HUDEP-2 (cell line): ENCODE results near the gene COL11A2.
A peak's percentile ranks its signal among the peaks of the same experiment; 100 is the strongest.

ENCODE experiments used
- DNase-seq, 76 experiments: peaks; one replicate each; lab custom pipeline; 2025; ENCODE audit not compliant: unreplicated experiment in 76 of 76; lab: John Stamatoyannopoulos, UW

COL11A2 gene

DNA sequence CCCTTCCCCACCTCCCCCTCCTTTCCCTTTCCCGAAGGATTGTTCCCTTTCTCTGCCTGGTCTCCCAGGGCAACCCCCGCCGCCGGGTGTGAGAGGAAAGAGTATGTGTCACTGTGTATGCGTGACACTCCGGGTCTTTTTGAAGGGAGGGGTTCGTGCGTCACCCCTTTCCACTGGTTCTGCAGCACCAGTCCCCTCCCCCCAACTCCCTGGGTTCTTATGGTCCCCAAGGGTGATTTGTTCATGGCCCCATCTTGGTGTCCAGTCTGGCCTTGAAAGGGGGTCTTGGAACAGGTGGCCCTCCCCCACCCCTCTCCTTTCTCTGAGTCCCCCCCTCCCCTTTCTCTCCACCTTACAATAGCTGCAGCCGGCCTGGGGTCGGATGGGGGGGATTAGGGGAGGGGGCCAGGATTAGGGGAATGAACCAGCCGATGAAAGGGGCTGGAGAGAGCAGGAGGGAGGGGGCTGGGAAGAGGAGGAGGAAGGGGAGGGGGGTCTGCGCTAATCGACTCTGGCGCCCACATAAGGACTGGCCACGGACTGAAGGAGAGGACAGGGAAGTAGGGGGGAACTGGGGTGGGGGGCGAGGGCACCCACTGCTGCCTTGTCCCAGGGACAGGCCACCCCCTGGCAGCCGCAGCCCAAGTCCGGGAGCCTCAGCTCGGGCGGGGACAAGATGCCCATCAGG is 14.7 kb upstream of the COL11A2 start:
- DNase-seq = no peak

DNA sequence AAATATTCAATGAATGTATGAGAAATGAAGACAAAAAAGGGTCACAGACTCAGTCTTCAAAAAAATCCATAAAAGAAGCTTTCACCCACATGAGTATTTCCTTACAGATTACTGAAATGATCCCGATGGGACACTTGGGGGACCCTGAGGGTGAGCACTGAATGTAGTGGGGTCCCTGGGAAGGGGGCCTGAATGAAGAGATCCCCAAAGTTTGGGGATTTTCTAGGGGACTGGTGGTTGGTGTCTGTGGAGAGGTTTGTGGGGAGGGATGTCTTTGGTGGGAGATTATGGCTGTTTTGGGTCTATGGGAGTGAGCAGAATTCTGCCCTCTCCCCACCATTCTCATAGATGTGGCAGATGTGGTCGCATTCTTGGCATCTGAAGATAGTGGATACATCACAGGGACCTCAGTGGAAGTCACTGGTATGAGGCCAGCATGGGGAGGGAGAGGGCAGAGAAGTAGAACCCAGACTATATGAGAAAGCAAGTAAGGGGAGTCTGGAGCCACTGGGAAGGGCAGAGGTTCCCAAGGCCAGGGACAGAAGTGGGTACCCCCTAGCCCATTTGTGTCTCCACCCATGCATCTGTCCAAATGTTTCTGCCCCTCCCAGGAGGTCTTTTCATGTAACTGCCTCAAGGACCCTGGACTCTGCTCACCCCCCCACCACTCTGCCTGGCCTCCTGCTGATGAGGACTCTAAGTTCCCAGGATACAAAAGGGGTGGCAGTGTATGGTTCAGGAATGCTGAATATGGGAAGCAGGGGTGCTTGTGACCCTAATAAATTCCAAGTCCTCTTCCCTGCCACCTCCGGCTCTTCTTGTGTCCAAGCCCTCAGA is 14.0 kb upstream of the COL11A2 start:
- DNase-seq = no peak

DNA sequence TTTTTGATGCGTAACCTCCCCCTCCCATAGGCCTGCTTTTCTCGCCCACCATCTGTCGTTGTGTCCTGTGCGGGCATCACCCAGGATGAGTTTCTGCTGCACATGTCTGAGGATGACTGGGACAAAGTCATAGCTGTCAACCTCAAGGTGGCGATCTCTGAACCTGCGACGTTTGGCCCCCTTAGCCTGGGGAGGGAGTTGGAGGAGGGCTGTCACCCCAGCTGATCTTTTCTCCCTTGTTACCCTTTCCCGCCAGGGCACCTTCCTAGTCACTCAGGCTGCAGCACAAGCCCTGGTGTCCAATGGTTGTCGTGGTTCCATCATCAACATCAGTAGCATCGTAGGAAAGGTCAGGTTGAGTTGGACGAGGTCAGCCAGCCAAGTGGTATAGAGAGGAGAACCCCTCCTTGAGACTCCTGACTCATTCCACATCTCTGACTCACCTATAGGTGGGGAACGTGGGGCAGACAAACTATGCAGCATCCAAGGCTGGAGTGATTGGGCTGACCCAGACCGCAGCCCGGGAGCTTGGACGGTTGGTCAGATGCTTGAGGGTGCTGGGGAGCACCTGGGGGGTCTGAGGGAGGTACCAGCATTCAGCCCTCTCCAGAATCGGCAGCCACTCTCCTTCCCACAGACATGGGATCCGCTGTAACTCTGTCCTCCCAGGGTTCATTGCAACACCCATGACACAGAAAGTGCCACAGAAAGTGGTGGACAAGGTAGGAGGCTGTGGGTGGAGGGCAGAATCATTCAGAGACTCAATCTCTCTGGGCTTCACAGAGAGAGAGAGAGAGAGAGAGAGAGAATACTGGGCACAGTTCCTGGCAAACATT is 13.1 kb upstream of the COL11A2 start:
- peak in 5 of 76 experiments; percentile 16 to 53 (median 44) for DNase-seq

DNA sequence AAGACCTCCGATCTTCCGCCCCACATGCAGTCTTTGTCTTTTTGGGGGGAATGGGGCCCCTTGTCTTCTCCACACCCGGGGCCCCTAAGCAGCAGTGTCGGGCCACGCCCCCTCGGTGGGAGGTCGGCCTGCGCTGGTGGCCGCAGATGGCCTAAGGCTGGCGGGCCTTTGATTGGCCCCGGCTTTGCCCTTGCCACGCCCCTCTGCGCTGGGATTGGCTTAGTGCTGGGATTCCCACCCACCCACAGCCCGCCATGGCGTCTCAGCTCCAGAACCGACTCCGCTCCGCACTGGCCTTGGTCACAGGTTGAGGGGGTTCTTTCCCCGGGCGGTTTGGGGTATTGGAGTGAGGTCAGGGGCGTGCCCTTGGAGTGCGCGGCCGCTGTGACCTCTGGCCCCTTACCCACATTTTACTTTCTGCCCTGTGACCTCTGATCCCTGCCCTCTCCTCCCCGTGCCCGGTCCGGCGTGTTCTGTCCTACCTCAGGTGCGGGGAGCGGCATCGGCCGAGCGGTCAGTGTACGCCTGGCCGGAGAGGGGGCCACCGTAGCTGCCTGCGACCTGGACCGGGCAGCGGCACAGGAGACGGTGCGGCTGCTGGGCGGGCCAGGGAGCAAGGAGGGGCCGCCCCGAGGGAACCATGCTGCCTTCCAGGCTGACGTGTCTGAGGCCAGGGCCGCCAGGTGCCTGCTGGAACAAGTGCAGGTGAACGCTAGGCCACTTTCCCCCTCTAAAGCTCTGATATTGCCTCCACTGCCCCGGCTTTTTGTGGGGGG is 12.3 kb upstream of the COL11A2 start, which contains the start of gene HSD17B8:
HSD17B8 (plus strand) TSS at position 241 of the 776 bp plus-strand sequence; CDS start at position 255, 14 bp downstream.
- DNase-seq = peak in 74 of 76 experiments; percentile 52 to 98 (median 92)

DNA sequence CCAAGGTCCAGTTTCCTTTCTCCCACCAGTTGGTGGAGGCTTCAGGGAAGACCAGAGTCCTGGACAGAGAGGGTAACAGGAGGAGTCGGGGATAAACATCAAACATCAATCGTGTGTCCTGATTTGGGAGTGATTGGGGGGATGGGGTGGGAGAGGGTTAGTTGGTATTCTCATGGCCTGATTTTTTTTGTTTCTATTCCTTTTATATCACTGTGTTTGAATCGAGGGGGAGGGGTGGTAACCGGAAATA is 11.8 kb upstream of the COL11A2 start:
- no peak for DNase-seq

DNA sequence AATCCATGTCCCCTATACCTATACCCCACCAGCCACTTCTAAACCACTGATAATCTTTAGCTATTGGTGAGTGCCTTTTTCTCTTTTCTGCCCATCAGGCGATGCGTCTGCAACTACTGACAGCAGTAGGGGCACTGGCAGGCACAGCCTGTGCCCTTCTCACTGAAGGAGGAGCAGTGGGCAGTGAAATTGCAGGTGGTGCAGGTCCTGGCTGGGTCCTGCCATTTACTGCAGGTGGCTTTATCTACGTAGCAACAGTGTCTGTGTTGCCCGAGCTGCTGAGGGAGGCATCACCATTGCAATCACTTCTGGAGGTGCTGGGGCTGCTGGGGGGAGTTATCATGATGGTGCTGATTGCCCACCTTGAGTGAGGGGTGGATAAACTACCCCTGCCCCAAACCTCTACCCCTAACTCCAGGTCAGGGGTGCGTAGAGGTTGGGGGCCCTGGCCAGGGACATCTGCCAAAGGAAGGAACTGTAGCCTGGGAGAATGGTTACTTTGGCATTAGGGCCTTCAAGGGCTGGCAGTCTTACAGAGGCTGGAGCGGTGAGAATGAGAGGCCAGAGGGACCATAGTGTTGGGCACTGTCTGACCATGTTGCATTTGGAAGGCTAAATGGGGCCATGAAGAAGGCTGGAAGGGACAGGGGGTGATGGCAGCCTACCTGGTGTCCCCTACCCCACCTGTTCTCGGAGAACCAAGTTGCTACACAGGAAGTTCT is 11.3 kb upstream of the COL11A2 start:
- no peak for DNase-seq

DNA sequence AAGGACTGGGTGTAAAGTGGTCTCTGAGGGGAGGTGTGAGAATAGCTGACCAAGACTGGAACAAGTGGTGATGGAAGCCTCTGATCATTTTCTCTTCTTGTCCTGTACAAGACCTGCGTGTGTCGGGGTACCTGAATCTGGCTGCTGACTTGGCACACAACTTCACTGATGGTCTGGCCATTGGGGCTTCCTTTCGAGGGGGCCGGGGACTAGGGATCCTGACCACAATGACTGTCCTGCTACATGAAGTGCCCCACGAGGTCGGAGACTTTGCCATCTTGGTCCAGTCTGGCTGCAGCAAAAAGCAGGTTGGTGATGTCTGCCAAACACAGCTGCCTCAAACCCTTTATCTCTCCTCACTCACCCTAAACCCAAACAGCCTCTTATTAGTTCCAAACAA is 10.5 kb upstream of the COL11A2 start:
- no peak for DNase-seq

DNA sequence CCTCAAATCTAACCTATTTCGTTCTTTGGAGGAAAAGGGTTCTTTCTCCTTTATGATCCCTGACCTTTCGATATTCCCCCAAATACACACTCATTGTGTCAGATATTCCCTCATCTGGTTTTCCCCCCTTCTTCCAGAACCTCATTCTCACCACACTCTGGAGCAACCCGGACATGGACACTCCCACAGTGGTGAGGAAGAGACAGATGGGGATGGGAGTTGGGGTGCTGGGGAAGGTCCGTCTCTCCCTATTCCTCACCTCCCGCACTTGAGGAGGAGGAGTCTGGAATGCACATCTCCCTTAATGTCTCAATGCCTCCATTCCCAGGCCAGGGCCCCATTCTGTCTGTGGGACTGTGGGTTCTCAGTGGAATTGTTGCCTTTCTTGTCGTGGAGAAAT is 9.7 kb upstream of the COL11A2 start:
- DNase-seq = no peak

DNA sequence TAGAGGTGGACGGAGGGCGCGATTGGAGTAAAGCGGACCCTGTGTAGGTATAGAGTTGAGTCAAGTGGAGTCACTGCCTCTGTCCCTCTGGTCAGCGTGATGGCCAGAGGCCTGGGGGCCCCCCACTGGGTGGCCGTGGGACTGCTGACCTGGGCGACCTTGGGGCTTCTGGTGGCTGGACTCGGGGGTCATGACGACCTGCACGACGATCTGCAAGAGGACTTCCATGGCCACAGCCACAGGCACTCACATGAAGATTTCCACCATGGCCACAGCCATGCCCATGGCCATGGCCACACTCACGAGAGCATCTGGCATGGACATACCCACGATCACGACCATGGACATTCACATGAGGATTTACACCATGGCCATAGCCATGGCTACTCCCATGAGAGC is 8.9 kb upstream of the COL11A2 start:
- no peak for DNase-seq

DNA sequence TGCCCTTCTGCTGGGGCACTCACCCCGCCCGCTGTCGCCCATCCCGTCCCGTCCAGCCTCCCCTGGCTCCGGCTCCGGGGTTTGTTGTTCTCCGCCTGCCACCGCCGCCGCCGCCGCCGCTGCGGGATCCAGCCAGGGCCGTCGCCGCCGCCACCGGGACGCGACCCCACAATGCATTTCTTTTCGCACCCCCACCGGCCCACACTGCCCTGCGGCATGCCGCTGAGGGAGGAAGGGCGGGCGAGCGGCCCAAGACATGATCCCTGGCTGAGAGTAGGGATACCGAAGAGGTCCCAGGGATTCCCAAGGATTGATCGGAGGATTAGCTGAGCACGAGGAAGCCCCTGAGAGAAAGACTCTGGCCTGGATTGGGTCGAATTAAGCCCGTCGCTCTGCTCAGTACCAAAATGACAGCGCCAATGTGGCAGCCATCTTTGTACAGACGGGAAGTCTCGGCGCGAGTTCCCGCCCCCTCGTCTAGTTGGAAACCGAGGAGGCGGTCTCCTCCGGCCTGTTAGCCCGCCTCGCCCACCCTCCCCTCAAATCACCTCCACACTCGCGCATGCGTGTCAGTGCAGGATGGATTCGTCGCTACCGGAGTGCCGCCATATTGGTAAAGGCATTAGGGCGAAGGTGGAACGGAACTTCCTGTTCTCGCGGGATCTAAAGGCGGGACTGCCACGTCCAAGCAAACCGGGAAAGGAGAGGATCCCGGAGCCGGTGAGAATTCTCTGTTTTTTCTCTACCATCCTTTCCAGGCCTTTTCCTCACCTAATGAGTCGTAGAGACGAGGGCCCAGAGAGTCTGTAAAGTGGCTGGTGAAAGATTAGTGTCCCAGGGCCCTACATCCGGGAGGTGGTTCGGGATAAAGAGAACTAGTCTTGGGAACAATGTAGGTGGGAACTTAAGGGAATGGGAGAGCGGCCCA is 8.2 kb upstream of the COL11A2 start, which contains the start of the genes RXRB and SLC39A7:
RXRB (minus strand) TSS at position 447 of the 928 bp plus-strand sequence; CDS start at position 258, 189 bp downstream.
SLC39A7 (plus strand) TSS at position 649 of the 928 bp plus-strand sequence. CDS start 379 bp downstream, outside the sequence.
- DNase-seq = peak in 75 of 76 experiments; percentile 80 to 100 (median 99)

DNA sequence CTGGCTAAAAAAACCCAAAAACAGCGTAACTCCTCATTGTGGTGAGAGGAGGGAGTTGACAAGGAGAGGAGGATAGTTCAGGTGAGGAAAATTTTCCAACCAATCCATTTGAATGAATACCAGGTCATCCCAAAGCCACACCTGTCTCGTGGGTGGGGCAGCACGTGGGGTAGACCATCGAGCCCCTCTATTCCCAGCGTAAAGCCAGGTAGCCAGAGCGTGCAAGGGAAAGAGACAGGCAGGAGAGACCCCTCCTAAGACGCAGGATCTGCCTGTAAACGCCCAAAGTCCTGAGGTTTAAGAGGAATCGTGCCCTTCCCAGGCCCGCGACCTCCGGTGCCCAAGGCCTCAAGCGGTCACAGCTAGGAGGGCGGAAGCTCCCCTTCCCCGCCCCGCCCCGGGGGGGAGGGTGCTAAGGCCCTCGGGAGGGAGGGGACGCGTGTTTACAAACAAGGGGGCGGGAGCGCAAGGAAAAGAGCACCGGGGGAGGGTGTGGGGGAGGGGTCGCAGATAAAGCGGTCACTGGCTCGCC is 7.5 kb upstream of the COL11A2 start:
- DNase-seq = peak in 71 of 76 experiments; percentile 41 to 94 (median 82)

DNA sequence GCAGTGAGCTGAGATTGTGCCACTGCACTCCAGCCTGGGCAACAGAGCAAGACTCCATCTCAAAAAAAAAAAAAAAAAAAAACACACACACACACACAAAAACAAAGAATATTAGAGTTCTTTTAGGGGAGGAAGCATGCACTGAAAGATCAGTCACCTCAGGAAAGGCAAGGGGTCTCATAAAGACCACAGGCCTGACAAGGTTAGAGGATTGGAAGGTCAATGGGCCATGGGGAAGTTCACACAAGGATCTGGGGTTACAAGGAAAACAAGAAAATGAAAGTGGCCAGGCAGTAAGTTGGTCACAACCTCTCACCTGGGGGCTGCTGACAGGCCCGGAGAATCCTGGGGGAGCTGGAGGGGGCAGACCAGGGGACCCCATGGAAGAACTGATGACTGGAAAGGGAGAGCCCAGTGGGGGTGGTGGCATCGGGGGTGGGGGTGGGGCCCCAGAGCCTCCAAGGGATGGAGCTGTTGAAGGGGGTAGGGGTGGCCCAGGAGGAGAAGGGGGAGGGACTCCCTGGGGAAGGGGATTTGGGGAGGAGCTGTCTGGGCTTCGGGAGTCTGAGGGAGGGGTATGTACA is 6.7 kb upstream of the COL11A2 start:
- DNase-seq = no peak

DNA sequence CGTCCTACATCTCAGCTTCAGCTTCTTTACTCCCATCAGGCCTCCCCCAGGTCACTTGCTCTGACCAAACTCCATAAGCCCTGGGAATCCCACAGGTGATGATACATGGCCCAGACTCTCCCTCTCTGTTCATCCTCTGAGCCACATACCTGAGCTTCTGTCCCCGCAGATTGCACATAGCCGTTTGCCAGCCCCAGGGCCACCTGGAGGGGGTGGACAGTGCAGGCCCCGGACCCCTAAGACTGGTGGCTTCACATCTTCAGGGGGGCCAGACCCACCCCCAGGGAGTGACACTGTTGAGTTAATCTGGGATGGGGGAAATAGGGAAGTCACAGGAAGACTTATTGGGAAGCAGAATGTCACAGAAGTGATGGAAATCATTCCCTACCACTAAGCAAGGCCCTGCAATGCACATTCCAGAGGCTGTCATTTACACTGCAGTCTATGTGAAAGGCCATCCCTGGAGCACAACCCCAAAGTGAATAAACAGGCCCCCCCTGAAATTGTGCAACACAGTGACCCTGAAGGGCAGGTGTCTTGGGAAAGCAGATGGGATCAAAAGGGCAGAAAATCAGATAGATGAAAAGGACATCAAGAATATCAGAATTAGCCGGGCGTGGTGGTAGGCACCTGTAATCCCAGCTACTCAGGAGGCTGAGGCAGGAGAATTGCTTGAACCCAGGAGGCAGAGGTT is 6.0 kb upstream of the COL11A2 start:
- no peak for DNase-seq

DNA sequence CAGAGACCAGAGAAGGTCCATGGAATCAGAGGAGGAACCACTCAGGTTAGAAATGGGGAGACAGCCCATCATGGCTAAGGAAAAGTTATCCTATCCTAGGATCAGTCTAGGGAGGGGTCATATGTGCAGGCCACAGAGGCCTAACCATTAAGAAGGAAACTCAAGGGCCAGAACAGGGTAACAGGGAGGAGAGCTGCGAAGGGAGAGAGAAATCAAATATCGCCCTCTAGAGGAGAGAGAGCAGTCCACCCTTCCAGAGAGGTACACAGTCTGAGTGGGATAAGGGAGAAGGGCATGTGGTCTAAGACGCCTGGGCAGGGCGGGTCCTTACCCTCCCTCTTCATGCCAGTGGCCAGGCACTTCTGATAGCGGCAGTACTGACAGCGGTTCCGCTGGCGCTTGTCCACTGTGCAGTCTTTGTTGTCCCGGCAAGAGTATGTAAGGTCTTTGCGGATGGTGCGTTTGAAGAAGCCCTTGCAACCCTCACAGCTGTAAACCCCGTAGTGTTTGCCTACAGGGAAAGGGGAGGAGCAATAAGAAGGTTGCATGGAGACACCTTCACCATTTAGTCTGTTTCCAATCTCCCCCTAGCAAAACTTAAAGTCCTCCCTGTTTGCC is 5.3 kb upstream of the COL11A2 start:
- DNase-seq = peak in 74 of 76 experiments; percentile 33 to 97 (median 90)

DNA sequence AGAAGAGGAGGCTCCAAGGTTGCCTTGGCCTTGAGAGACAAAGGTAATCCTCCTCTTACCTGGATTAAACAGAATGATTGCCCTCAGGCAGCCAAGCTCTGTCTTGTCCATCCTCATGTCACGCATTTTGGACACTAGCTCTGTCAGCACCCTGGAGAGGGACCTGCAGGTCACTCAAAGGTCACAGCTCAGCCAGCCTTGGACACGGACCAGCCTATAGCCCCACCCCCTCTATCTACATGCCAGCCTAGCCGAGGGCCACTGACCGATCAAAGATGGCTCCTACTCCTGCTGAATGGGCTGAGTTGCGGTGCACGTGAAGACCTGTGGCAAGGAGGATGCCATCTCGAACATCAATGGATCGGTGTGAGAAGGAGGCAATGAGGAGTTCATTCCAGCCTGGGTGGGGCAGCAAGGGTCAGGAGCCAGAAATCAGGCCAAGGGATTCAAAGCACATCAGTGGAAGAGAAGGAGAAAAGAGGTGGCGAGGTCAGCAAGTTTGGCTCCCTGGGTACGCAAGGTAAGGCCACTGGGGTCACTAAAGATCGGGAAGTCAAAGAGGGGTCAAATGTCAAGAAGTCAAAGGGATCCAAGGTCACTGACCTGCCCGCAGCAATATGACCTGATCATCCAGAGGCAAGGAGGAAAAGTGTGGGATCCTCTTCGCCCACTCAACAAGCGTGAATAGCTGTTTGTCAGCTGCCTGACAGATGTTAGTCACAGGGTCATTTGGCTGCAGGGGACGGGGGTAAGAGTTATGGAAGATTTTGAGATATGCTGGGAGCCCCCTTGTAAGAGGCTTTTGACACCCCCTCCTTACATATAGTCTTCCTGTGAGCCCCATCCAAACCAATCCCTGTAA is 3.3 kb upstream of the COL11A2 start:
- DNase-seq = peak in 2 of 76 experiments; percentile 25 to 34

DNA sequence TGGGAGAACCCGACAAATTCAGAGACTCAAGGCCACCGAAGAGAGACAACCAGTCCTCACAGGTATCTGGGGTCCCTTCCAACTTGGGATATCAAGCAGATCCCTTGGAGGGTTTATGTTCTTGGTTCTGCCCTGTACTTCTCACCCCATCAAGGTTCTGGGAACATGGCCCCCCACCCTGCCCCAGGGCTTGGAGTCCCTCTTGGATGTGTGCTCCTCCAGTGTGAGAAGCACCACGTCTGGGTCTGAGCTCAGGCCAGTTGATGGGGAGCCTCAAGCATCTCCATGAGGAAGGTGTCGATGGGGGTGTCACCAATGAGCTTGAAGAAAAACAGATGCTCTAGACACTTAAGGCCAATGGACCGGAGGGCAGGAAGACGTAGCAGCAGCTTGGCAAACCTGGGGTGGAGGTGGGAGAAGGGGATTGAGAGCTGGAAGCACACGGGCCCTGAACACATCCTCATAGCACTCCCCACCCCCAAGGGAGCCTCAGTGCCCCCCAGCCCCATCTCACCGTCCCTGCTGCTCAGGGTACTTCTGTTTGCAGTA is 2.2 kb upstream of the COL11A2 start:
- no peak for DNase-seq
